H9 (cell line): ENCODE results near the gene LHX4. TPM values are rescaled to one million over a fixed set of nuclear protein-coding genes. Genes with fewer than 3 reads are reported as not detected.

ENCODE experiments used
- DNase-seq: peaks from one replicate; pipeline ENCODE4 v3.0.0-alpha.2; 2017
- H2AFZ ChIP-seq: one replicate; pipeline ENCODE4 v1.6.1; 2013; ENCODE audit warnings: mild to moderate bottlenecking, low read length, control low read depth, moderate library complexity
- H2AK5ac ChIP-seq: 2 replicates; pipeline ENCODE4 v1.6.1; 2013; ENCODE audit warnings: low read length, control low read depth, mixed read lengths; ENCODE audit not compliant: insufficient read length
- H2BK120ac ChIP-seq: one replicate; pipeline ENCODE4 v1.6.1; 2013; ENCODE audit warnings: low read depth, mild to moderate bottlenecking, low read length, control low read depth, inconsistent platforms; ENCODE audit not compliant: poor library complexity, severe bottlenecking
- H2BK12ac ChIP-seq: 2 replicates; pipeline ENCODE4 v1.6.1; 2013; ENCODE audit warnings: low read length, control low read depth, mixed read lengths, low read depth; ENCODE audit not compliant: insufficient read length
- H2BK15ac ChIP-seq: 2 replicates; pipeline ENCODE4 v1.6.1; 2013; ENCODE audit warnings: low read depth, low read length, control low read depth
- H2BK20ac ChIP-seq: one replicate; pipeline ENCODE4 v1.6.1; 2013; ENCODE audit warnings: low read depth, mild to moderate bottlenecking, low read length, control low read depth, inconsistent platforms; ENCODE audit not compliant: poor library complexity, severe bottlenecking
- H2BK5ac ChIP-seq: 2 replicates; pipeline ENCODE4 v1.6.1; 2013; ENCODE audit warnings: low read length, control low read depth, mixed read lengths; ENCODE audit not compliant: insufficient read length
- H3K14ac ChIP-seq: 2 replicates; pipeline ENCODE4 v1.6.1; 2013; ENCODE audit warnings: low read length, control low read depth; ENCODE audit not compliant: insufficient read depth
- H3K18ac ChIP-seq: 2 replicates; pipeline ENCODE4 v1.6.1; 2013; ENCODE audit warnings: low read depth, mild to moderate bottlenecking, mixed read lengths, low read length, control low read depth; ENCODE audit not compliant: insufficient read length
- H3K23ac ChIP-seq: 2 replicates; pipeline ENCODE4 v1.6.1; 2013; ENCODE audit warnings: low read length, control low read depth, mixed read lengths, low read depth; ENCODE audit not compliant: insufficient read length
- H3K23me2 ChIP-seq: 2 replicates; pipeline ENCODE4 v1.6.1; 2013; ENCODE audit warnings: low read depth, mild to moderate bottlenecking, mixed read lengths, low read length, control low read depth; ENCODE audit not compliant: insufficient read length, poor library complexity, severe bottlenecking
- H3K27ac ChIP-seq: 2 replicates; pipeline ENCODE4 v1.5.1; 2013; ENCODE audit warnings: low read length, control low read depth, mixed read lengths, low read depth; ENCODE audit not compliant: insufficient read length
- H3K27me3 ChIP-seq: 2 replicates; pipeline ENCODE4 v1.6.1; 2013; ENCODE audit warnings: low read length, control low read depth, inconsistent platforms; ENCODE audit not compliant: insufficient read depth
- H3K4ac ChIP-seq: 2 replicates; pipeline ENCODE4 v1.6.1; 2013; ENCODE audit warnings: low read depth, mild to moderate bottlenecking, control low read depth, inconsistent platforms, low read length, moderate library complexity
- H3K4me1 ChIP-seq: 2 replicates; pipeline ENCODE4 v1.6.1; 2013; ENCODE audit warnings: low read length, control low read depth, inconsistent platforms; ENCODE audit not compliant: insufficient read depth
- H3K4me2 ChIP-seq: 2 replicates; pipeline ENCODE4 v1.6.1; 2013; ENCODE audit warnings: low read length, control low read depth, mixed read lengths; ENCODE audit not compliant: insufficient read length, insufficient read depth
- H3K56ac ChIP-seq: 2 replicates; pipeline ENCODE4 v1.6.1; 2013; ENCODE audit warnings: low read depth, mild to moderate bottlenecking, mixed read lengths, low read length, control low read depth; ENCODE audit not compliant: insufficient read length
- H3K79me1 ChIP-seq: 2 replicates; pipeline ENCODE4 v1.6.1; 2013; ENCODE audit warnings: low read depth, mild to moderate bottlenecking, moderate library complexity, low read length, control low read depth, inconsistent platforms; ENCODE audit not compliant: insufficient read depth, poor library complexity, severe bottlenecking
- H3K79me2 ChIP-seq: 2 replicates; pipeline ENCODE4 v1.6.1; 2013; ENCODE audit warnings: low read length, control low read depth, inconsistent platforms; ENCODE audit not compliant: insufficient read depth
- H3K9ac ChIP-seq: 2 replicates; pipeline ENCODE4 v1.6.1; 2013; ENCODE audit warnings: low read length, control low read depth, mixed read lengths; ENCODE audit not compliant: insufficient read length; ENCODE audit errors: extremely low read depth
- H3K9me3 ChIP-seq: one replicate; pipeline ENCODE4 v1.6.1; 2013; ENCODE audit warnings: low read depth, low read length, inconsistent platforms; ENCODE audit not compliant: control insufficient read depth
- H3T11ph ChIP-seq: one replicate; pipeline ENCODE4 v1.6.1; 2013; ENCODE audit warnings: mild to moderate bottlenecking, low read length, control low read depth, inconsistent platforms
- H4K20me1 ChIP-seq: one replicate; pipeline ENCODE4 v1.6.1; 2013; ENCODE audit not compliant: control insufficient read depth, insufficient read length, insufficient read depth
- H4K5ac ChIP-seq: 2 replicates; pipeline ENCODE4 v1.6.1; 2013; ENCODE audit warnings: low read depth, mild to moderate bottlenecking, mixed read lengths, low read length, control low read depth; ENCODE audit not compliant: insufficient read length
- H4K8ac ChIP-seq: replicated peaks from 2 replicates; pipeline ENCODE4 v1.6.1; 2013; ENCODE audit warnings: low read length, control low read depth, mixed read lengths, low read depth; ENCODE audit not compliant: insufficient read length
- H4K91ac ChIP-seq: 2 replicates; pipeline ENCODE4 v1.6.1; 2013; ENCODE audit warnings: low read depth, mild to moderate bottlenecking, moderate library complexity, mixed read lengths, low read length, control low read depth; ENCODE audit not compliant: insufficient read length
- H3K27ac Mint-ChIP-seq, 3 experiments: 2 replicates in 2 of 3; 3 replicates in 1 of 3; pipeline ENCODE4 v1.8.0; 2020 to 2021; ENCODE audit warnings: mixed read lengths in 3 of 3, mild to moderate bottlenecking in 1 of 3, moderate library complexity in 1 of 3
- H3K27me3 Mint-ChIP-seq: 2 replicates; pipeline ENCODE4 v1.8.0; 2021; ENCODE audit warnings: low read depth, mild to moderate bottlenecking, moderate library complexity, mixed read lengths
- H3K36me3 Mint-ChIP-seq, 3 experiments: 2 replicates in 2 of 3; 3 replicates in 1 of 3; pipeline ENCODE4 v1.8.0; 2020 to 2021; ENCODE audit warnings: low read depth in 3 of 3, mixed read lengths in 3 of 3; ENCODE audit not compliant: insufficient read depth in 1 of 3
- H3K4me1 Mint-ChIP-seq, 2 experiments: 2 replicates each; pipeline ENCODE4 v1.8.0; 2020; ENCODE audit warnings: mixed read lengths in 2 of 2
- H3K4me3 Mint-ChIP-seq, 2 experiments: 2 replicates in 1 of 2; 3 replicates in 1 of 2; pipeline ENCODE4 v1.8.0; 2020 to 2021; ENCODE audit warnings: mild to moderate bottlenecking in 2 of 2, mixed read lengths in 2 of 2, moderate library complexity in 1 of 2
- H3K9me3 Mint-ChIP-seq, 2 experiments: 2 replicates in 1 of 2; 3 replicates in 1 of 2; pipeline ENCODE4 v1.8.0; 2020; ENCODE audit warnings: mild to moderate bottlenecking in 2 of 2, mixed read lengths in 2 of 2, moderate library complexity in 1 of 2
- CTCF ChIP-seq: fragments of 200-600 bp; sonication (generic); conservative IDR thresholded peaks from 3 replicates; pipeline ENCODE4 v1.8.0; 2021; ENCODE audit warnings: antibody characterized with exemption, mild to moderate bottlenecking
- WGBS: extraction: QIAGEN DNeasy Blood & Tissue Kit; methylation state at CpG from one replicate; pipeline ENCODE4 v1.1.7; 2013; ENCODE audit warnings: missing lambda C conversion rate, low lambda C conversion rate, mixed read lengths; ENCODE audit not compliant: insufficient read length; ENCODE audit errors: extremely low coverage; 5-methylcytosine and 5-hydroxymethylcytosine counted together
- total RNA-seq: library from RNA; stranded (reverse); gene quantifications from 2 replicates; pipeline ENCODE4 v1.2.1, GENCODE V29; 2021

The LHX4 gene
- total RNA-seq, 1 experiment from 2014 or later, result 1.9 TPM

- H3K79me2 ChIP-seq, result no peaks in the 10 kb centered on the region
- no peak overlapping the region for H2BK20ac ChIP-seq
- no peak overlapping the region for H2BK5ac ChIP-seq
- no peak overlapping the region for H3K56ac ChIP-seq
- peaks cover 4% of the 10 kb centered on the region; the same call in 1 of the 2 replicates for H3K4me1 ChIP-seq
- H3K9me3 ChIP-seq, result no peaks in the 10 kb centered on the region
- no peak overlapping the region for H2BK15ac ChIP-seq
- TF ChIP-seq CTCF, result no peak; the same call in 2 of the 3 replicates
- H3K4me2 ChIP-seq, result no peak overlapping the region
- H3K27ac Mint-ChIP-seq, result no peak overlapping the region
- no peak overlapping the region for H3K18ac ChIP-seq
- no peak overlapping the region for H3K9ac ChIP-seq
- H3K27me3 ChIP-seq, result no peaks in the 10 kb centered on the region
- no peak overlapping the region for H3K14ac ChIP-seq
- peaks cover 0 to 3% of the 10 kb centered on the region in 2 experiments; a peak in 1 of 5 replicates for H3K9me3 Mint-ChIP-seq
- H2BK120ac ChIP-seq, result no peak overlapping the region
- H3K36me3 Mint-ChIP-seq, result no peaks in the 10 kb centered on the region
- H2AK5ac ChIP-seq, result no peak overlapping the region
- no peaks in the 10 kb centered on the region for H3K23me2 ChIP-seq
- no peaks in the 10 kb centered on the region for H3K79me1 ChIP-seq
- no peaks in the 10 kb centered on the region for H4K20me1 ChIP-seq
- H2AFZ ChIP-seq, result no peak overlapping the region
- H2BK12ac ChIP-seq, result no peak overlapping the region
- no peak overlapping the region for H3K23ac ChIP-seq
- no peak for DNase-seq
- H3T11ph ChIP-seq, result no peak overlapping the region
- no CpG with 5 or more reads among the region's 11 CpGs for WGBS
- H4K91ac ChIP-seq, result no peak overlapping the region
- H4K5ac ChIP-seq, result no peak overlapping the region
- H3K27ac ChIP-seq, result no peak overlapping the region
- peaks cover 29% of the 10 kb centered on the region for H3K27me3 Mint-ChIP-seq
- no peak overlapping the region for H3K4ac ChIP-seq
- peaks cover 45 to 73% of the 10 kb centered on the region in 2 experiments for H3K4me1 Mint-ChIP-seq
- no peak overlapping the region for H3K4me3 Mint-ChIP-seq
- H4K8ac ChIP-seq, result no peak overlapping the region
Observed at GRCh38 chr1:180243517-180244221, 13.6 kb downstream of the LHX4 start.
